Activated CD8-positive, alpha-beta memory T cell treated with anti-CD3 and anti-CD28 coated beads, Interleukin-2, amount 10 ng/mL, durations not matched to agents 7 days and 5 days (primary cell): Measurements from ENCODE around the gene GPR31. TPM values are rescaled to one million over a fixed set of nuclear protein-coding genes. Genes with fewer than 3 reads are reported as not detected.
"Not testable (repeated sequence)": the region's sequence is repeated elsewhere in the genome, so short reads cannot be mapped to it uniquely, and the experiment has no call there.

Experiments
- ATAC-seq: fragments of 150-1000 bp; cut with Tn5 transposase; one replicate; pipeline ENCODE4 v1.10.0; 2021; ENCODE audit warnings: moderate library complexity
- CTCF ChIA-PET: fragments of 350-600 bp; sonication (Branson Sonifier 250); formaldehyde crosslinking; loops from one replicate; lab custom pipeline; 2021; ENCODE audit warnings: antibody characterized with exemption; lab: Charles Lee
- DNase-seq: peaks from one replicate; pipeline ENCODE4 v3.0.0-alpha.2; 2020
- H3K27ac Mint-ChIP-seq: one replicate; pipeline ENCODE4 v1.8.0; 2021; ENCODE audit warnings: mild to moderate bottlenecking, mixed read lengths
- H3K27me3 Mint-ChIP-seq: one replicate; pipeline ENCODE4 v1.8.0; 2021; ENCODE audit warnings: mixed read lengths
- H3K36me3 Mint-ChIP-seq: one replicate; pipeline ENCODE4 v1.8.0; 2021; ENCODE audit warnings: mild to moderate bottlenecking, mixed read lengths
- H3K4me1 Mint-ChIP-seq: one replicate; pipeline ENCODE4 v1.8.0; 2021; ENCODE audit warnings: mixed read lengths
- H3K4me3 Mint-ChIP-seq: one replicate; pipeline ENCODE4 v1.8.0; 2021; ENCODE audit warnings: mild to moderate bottlenecking, moderate library complexity, mixed read lengths
- H3K9me3 Mint-ChIP-seq: one replicate; pipeline ENCODE4 v1.8.0; 2022; ENCODE audit warnings: low read depth, mixed read lengths
- total RNA-seq, 2 experiments: library from RNA; stranded (reverse); gene quantifications; one replicate each; pipeline ENCODE4 v1.2.3, GENCODE V29; 2021

The GPR31 gene
- total RNA-seq: not detected

DNA sequence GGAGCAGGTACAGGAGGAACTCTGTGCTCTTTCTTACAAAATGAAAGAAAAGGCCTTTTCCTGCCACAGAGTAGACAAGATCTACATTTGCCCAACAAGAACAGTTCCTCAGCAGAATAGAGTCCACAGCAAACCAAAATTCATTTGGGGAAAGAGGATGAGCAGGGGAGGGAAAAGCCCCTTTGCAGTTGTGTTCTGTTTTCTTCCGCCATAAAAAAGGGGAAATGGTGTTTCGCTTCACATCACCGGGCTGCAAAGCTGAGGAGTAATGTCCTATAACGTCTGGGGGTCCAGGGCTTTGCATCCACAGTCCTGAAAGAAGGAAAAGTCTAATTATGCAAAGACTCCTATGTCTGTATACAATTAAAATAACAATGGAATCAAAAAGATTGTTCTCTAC is at the start of gene GPR31:
GPR31 (minus strand) TSS at position 118 of the 400 bp plus-strand sequence. CDS start 149 bp downstream, outside the sequence.
- Mint-ChIP-seq H3K27me3 (peaks cover 53% of the 10 kb centered on the region), H3K4me3 (no peak within 1 kb of the TSS), H3K4me1 (peaks cover 10% of the 10 kb centered on the region), H3K36me3 (no peaks in the 10 kb centered on the region), H3K9me3 (no peaks in the 10 kb centered on the region), H3K27ac (no peak within 1 kb of the TSS)
- CTCF ChIA-PET: no interaction called here
- no peak for ATAC-seq
- no peak for DNase-seq

DNA sequence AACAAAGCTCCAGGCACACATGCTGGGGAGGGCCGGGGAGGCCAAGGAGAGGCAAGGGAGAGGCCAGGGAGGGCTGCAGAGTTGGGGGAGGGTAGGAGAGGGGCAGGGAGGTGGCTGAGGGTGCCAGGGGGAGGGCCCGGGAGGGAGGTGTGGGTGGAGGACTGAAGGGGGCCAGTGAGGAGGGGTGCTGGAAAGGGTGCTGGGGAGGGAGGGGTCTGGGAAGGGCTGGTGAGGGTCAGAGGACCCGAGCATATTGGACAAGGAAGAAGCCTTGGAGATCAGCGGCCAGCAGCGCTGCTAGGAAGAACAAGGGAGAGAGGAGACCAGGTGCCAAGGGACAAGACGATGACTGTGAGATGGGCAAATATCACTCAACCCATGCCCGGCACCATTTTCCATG is 49.7 kb upstream of the GPR31 start:
- H3K9me3 Mint-ChIP-seq: no peaks in the 10 kb centered on the region
- H3K36me3 Mint-ChIP-seq: no peaks in the 10 kb centered on the region
- H3K27ac Mint-ChIP-seq: no peak overlapping the region
- H3K4me1 Mint-ChIP-seq: peaks cover 4% of the 10 kb centered on the region
- CTCF ChIA-PET: no interaction called here
- no peak overlapping the region for H3K4me3 Mint-ChIP-seq
- H3K27me3 Mint-ChIP-seq: peaks cover 37% of the 10 kb centered on the region
- ATAC-seq (no peak), DNase-seq (peak; percentile 9)

GRCh38 chr6:167205316-167205715 is 47.5 kb upstream of the GPR31 start:
- H3K36me3 Mint-ChIP-seq, H3K4me3 Mint-ChIP-seq, H3K9me3 Mint-ChIP-seq, H3K4me1 Mint-ChIP-seq, H3K27ac Mint-ChIP-seq, CTCF ChIA-PET, ATAC-seq: not testable (repeated sequence)
- peak; percentile 4 for DNase-seq
- H3K27me3 Mint-ChIP-seq: peaks cover 37% of the 10 kb centered on the region

DNA sequence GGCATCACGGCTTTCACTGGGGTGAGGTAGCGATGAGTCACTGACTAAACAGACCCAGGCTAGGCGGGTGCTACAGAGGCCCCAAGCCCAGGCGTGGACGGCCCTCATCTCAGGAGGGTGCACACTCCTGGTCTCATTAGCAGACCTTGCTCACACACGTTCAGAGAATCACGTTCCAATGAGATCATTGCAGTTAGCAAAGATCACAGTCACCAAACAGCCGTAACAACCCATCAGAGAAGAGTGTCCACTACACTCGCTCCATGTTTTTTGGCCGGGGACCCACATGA is 46.2 kb upstream of the GPR31 start:
- DNase-seq, H3K4me3 Mint-ChIP-seq, CTCF ChIA-PET, H3K27ac Mint-ChIP-seq, H3K9me3 Mint-ChIP-seq, H3K36me3 Mint-ChIP-seq, ATAC-seq, H3K4me1 Mint-ChIP-seq: not testable (repeated sequence)
- peaks cover 32% of the 10 kb centered on the region for H3K27me3 Mint-ChIP-seq

- CTCF ChIA-PET, H3K27ac Mint-ChIP-seq, H3K9me3 Mint-ChIP-seq, H3K36me3 Mint-ChIP-seq, ATAC-seq, H3K4me1 Mint-ChIP-seq, H3K4me3 Mint-ChIP-seq: not testable (repeated sequence)
- peak; percentile 19 for DNase-seq
- peaks cover 33% of the 10 kb centered on the region for H3K27me3 Mint-ChIP-seq
Observed at GRCh38 chr6:167203261-167204058, 45.7 kb upstream of the GPR31 start.

GRCh38 chr6:167202613-167203012 is 44.8 kb upstream of the GPR31 start:
- peaks cover 40% of the 10 kb centered on the region for H3K27me3 Mint-ChIP-seq

DNA sequence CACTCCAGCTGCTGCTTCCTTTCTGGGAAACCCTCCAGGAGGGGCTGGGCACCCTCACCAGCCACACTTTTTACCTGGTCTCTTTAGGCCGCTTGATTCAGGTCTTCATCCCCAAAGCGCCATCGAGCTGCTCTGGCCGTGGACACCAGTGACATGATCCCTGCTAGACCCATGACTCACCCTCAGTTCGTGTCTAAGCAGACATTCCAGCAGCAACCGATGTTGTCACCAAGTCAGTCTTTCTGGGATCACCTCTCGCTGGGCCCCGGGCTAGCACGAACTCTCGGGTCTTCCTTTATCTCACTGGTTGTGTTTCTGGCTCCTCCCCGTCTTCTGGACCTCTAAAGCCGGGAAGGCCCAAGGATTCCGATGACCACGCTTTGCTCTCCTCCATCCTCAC is 43.0 kb upstream of the GPR31 start:
- peaks cover 51% of the 10 kb centered on the region for H3K27me3 Mint-ChIP-seq
- no peaks in the 10 kb centered on the region for H3K36me3 Mint-ChIP-seq
- no peaks in the 10 kb centered on the region for H3K9me3 Mint-ChIP-seq
- CTCF ChIA-PET: no interaction called here
- no peak overlapping the region for H3K4me3 Mint-ChIP-seq
- H3K4me1 Mint-ChIP-seq: no peaks in the 10 kb centered on the region
- ATAC-seq (no peak), DNase-seq (peak; percentile 22)
- H3K27ac Mint-ChIP-seq: no peak overlapping the region

More at GRCh38 chr6:167202613-167203012, 44.8 kb upstream of the GPR31 start:
- H3K4me1 Mint-ChIP-seq, H3K4me3 Mint-ChIP-seq, H3K9me3 Mint-ChIP-seq, H3K36me3 Mint-ChIP-seq, CTCF ChIA-PET, ATAC-seq, H3K27ac Mint-ChIP-seq: not testable (repeated sequence)
- DNase-seq: peak; percentile 4

DNA sequence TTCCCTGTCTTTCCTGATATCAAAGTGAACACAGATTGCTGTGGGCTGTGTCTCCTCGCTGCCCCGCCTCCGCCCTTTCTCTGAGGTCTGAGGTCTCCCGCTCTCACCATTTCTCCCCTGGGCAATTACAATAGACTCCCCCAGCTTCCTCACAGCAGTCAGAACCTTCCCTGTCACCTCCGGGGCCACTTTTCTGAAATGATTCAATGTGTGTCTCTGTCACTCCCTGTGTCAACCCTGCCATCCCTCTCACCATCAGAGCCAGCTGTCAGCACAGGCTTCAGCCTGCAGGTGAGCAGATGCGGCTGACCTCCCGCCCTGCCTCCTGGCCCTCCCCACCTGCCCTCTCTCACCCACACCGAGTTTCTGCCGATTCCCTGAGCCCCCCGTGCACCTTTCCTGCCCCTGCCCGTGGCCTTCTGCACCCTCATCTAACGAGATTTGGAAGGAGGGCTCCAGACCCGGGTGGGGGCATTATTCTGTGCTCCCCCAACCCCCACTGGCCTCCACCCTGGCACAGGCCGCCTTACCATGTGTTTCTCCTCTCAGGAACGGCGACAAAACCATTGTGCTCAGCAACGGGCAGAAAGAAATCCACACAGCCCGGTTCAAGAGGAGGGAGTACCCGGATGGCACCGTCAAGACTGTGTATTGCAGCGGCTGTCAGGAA is 38.3 kb upstream of the GPR31 start:
- H3K4me3 Mint-ChIP-seq, ATAC-seq, H3K9me3 Mint-ChIP-seq, H3K27ac Mint-ChIP-seq, CTCF ChIA-PET, H3K4me1 Mint-ChIP-seq, H3K36me3 Mint-ChIP-seq: not testable (repeated sequence)
- DNase-seq: peak; percentile 38
- H3K27me3 Mint-ChIP-seq: peaks cover 44% of the 10 kb centered on the region

DNA sequence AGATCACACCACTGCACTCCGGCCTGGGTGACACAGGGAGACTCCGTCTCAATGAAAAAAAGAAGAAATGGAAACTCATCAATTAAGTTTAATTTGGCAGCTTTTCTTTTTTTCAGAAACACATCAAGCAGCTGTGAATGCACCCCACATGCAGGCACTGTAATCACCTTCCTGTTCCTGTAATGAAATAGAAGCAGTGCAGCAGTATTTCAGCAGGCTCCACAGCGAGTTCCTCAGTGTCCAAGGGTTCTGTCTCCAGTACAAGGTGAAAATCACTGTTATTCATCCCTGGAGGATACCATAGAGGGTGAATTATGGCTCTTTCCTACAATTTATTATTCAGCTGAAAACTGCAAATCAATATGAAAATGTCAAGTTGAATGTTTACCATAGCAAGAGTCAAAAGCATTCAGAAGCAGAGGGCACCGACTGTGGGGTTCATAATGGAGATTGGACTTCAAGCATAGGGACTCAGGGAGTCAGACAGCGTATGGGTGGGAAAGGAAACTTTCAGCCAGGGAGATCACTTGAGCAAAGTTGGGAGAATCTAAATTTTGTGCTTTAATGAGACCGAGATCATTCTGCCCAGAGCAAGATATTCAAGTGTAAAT is 35.8 kb upstream of the GPR31 start:
- H3K4me1 Mint-ChIP-seq, H3K4me3 Mint-ChIP-seq, DNase-seq, H3K27ac Mint-ChIP-seq, ATAC-seq, H3K36me3 Mint-ChIP-seq, CTCF ChIA-PET, H3K9me3 Mint-ChIP-seq: not testable (repeated sequence)
- H3K27me3 Mint-ChIP-seq: peaks cover 37% of the 10 kb centered on the region

DNA sequence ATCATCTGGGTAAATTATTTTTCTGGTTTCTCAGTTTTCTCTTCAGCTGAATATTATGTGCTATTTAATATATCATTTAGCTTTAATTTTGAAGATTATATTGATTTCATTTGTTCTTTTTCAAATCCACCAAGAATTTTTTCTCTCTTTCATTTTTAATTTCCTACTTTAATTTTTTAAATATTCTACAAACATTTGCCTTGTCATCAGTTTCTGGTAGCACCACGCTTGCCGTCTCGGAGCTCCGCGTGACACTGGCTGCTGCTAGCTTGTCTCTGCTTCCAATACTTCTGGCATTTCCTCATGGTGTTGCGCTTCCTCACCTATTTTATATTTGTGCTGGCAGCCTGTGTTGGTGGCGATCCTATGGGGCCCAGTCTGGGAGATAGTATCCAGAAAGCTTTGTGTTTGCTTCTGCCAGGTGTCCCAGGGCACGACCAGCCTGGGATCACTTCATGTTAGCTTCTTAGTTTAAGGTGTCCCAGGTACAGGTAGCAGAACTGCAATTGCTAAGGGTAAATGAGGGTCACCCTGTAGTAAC is 33.3 kb upstream of the GPR31 start:
- ATAC-seq, H3K36me3 Mint-ChIP-seq, H3K27ac Mint-ChIP-seq, H3K9me3 Mint-ChIP-seq, H3K4me3 Mint-ChIP-seq, H3K4me1 Mint-ChIP-seq, DNase-seq: not testable (repeated sequence)
- CTCF ChIA-PET: interaction anchor here (1.4 kb wide), 1 partner anchor 29 kb away, joined by 3 read pairs; no protein-coding TSS in a partner anchor
- H3K27me3 Mint-ChIP-seq: peaks cover 17% of the 10 kb centered on the region

- H3K4me3 Mint-ChIP-seq, H3K9me3 Mint-ChIP-seq, H3K27ac Mint-ChIP-seq, CTCF ChIA-PET, H3K4me1 Mint-ChIP-seq, H3K36me3 Mint-ChIP-seq, ATAC-seq: not testable (repeated sequence)
- H3K27me3 Mint-ChIP-seq: peaks cover 12% of the 10 kb centered on the region
- DNase-seq: peak; percentile 33
Observed at GRCh38 chr6:167187275-167187674, 29.5 kb upstream of the GPR31 start.

- CTCF ChIA-PET, H3K9me3 Mint-ChIP-seq, H3K27ac Mint-ChIP-seq, H3K4me3 Mint-ChIP-seq, DNase-seq, H3K36me3 Mint-ChIP-seq, H3K4me1 Mint-ChIP-seq, ATAC-seq, H3K27me3 Mint-ChIP-seq: not testable (repeated sequence)
Observed at GRCh38 chr6:167185101-167185500, 27.3 kb upstream of the GPR31 start.

GRCh38 chr6:167182913-167183314 is 25.1 kb upstream of the GPR31 start:
- H3K27ac Mint-ChIP-seq, DNase-seq, H3K36me3 Mint-ChIP-seq, H3K9me3 Mint-ChIP-seq, H3K27me3 Mint-ChIP-seq, CTCF ChIA-PET, H3K4me3 Mint-ChIP-seq, H3K4me1 Mint-ChIP-seq: not testable (repeated sequence)
- peak; percentile 85 for ATAC-seq
